GM18858 (cell line): ENCODE data around the gene UBE2J1.
A peak's percentile ranks its signal among the peaks of the same experiment; 100 is the strongest.

ENCODE experiments used
- ATAC-seq: cut with Tn5 transposase; IDR thresholded peaks from one replicate; pipeline ENCODE4 v1.9.1; 2021; ENCODE audit not compliant: unreplicated experiment

The UBE2J1 gene

GRCh38 chr6:89291256-89291819, 61.2 kb downstream of the UBE2J1 start:
- ATAC-seq, result no peak

- ATAC-seq, result no peak
Observed at GRCh38 chr6:89290401-89291155, 61.9 kb downstream of the UBE2J1 start.

DNA sequence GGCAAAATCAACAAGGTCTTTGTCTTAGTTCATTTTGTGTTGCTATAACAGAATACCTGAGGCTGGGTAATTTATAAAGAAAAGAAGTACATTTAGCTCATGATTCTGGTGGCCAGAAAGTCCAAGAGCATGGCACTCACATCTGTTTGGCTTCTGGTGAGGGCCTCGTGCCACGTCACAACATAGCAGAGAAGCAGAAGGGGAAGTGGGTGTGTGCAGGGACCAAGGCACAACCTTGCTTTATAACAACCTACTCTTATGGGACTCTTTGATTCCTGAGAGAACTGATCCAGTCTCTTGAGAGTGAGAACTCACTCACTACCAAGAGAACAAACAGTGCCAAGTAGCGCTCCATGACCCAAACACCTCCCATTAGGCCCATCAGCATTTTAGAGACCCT, 62.8 kb downstream of the UBE2J1 start:
- no peak for ATAC-seq

DNA sequence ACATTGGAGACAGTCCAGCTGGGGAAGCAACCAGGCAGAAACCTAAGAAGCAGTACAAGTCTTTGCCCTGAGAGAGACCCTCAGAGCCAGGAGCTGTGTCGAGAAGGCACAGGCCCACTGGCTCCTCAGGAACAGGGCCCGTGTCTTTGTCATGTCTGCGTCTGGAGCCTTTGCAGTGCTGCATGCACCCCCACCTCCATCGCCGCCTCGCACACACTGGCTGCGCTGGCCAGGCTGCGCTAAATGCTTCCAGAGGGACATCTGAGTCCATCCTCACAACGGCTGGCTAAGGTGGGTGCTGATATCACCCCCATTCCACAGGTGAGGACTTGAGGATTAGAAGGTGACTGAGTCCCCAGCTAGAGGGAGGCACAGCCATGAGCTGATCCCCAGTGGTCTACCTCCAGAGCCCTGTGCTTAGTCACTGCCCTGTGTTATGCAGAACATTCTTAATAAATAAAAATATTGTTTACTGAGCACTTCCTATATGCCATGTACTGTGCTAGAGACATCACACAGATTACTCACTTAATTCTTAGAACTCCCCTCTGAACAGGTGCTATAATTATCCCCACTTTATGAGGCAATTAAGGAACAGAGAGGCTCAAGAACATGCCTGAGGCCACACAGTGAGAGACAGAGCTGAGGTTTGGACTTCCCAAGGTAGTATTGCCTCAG, 65.0 kb downstream of the UBE2J1 start:
- no peak for ATAC-seq

- no peak for ATAC-seq
Observed at GRCh38 chr6:89286516-89286915, 66.0 kb downstream of the UBE2J1 start.

- ATAC-seq, result no peak
Observed at GRCh38 chr6:89284963-89285735, 67.4 kb downstream of the UBE2J1 start.

DNA sequence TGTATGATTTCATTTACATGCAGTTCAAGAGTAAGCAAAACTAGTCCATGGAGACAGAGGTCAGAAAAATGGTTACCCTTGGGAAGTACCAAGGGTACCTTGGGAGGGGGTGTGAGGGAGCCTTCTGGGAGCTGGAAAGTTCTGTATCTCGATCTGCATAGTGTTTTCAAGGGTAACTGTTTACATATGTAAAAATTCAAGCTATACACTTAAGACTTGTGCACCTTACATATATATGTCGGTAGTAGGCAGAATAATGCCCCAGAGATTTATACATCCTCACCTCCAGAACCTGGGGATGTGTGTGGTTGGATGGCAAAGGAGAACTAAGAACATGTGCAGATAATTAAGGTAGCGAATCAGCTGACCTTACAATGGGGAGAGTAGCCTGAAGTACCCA, 68.4 kb downstream of the UBE2J1 start:
- no peak for ATAC-seq

DNA sequence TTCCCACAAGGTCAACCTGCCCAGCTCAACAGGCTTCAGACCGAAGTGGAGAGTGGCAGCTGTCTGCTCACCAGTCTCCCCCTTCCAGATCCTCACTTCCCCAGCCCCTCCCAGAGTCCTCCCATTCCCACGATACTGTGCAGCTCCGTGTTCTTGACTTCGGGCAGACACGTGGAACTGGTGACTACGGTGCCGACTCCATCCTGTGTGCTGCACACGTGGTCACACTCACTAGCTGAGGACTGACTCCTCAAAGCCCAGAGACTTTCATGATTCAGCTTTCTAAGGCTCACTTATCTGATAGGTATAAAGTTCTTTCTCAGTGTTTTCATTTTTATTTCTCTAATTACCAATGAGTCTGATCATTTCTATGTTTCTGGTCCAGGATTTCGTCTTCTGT, 69.8 kb downstream of the UBE2J1 start:
- ATAC-seq, result no peak

DNA sequence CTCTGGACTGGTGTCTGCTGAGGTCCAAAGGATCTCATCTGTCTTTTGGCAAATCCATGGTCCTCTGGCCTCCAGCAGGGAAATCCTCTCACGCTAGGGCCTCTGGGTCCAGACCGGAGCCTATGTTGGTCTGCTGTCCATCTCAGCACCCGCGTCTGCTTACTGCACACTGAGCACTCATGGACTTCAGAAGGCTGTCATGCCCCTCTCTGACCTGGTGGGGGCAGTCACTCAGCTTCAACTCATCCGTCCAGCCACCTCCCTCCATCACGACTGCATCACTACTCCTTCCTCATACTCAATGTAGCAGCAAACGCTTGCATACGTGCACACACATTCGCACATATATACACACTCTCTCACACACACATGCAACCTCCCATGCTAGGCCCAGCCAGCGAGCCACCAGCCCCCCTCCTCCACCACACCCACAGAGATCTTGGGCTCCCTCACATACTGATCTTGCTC, 70.7 kb downstream of the UBE2J1 start:
- peak; percentile 97 for ATAC-seq

- no peak for ATAC-seq
Observed at GRCh38 chr6:89278956-89279355, 73.6 kb downstream of the UBE2J1 start.
